Activated naive CD4-positive, alpha-beta T cell treated with Interleukin-2 at 50 U/mL for 16 hours (primary cell): ENCODE data around the gene STUB1.

Experiments
- DNase-seq: peaks from one replicate; pipeline ENCODE4 v3.0.0-alpha.2; 2020

Gene STUB1

DNA sequence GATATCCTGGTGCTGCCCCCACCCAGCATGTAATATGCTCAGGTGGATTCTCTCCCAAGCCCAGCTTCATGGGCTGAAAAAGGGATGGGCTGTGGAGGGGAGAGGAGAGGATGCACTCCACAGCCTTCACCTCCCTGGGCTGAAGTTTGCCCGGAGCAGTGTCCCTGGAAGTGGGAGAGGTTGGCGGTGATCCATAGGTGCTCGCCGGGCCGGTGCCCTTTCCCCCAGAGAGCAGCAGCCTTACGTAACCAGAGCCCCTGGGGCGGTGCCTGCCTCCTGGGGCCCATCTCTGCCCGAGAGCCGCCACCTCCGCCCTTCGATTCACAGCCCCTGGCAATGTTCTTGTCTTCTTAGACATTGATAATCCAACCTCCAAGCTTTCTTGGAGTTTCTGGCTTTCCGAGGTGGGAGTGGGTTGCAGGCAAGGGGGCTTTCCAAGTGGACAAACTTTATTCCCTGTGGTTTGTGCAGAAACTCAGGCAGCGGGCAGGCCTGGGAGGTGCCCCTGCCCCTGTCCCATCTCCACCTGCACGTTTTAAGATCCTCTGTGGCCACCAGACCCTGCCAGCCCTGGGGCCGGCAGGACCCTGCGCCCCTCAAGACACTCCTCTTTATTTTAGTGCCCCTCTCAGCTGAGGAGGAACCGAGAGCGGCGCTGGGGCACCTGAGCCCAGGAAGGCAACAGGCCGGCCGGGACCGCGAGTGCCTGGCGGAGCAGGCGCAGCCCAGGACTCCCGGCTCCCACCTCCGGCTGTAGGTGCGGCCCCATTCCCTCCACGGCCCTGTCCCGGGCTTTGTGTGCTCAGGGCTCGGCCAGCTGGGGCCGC lies 34.1 kb upstream of the STUB1 start:
- DNase-seq = no peak

DNA sequence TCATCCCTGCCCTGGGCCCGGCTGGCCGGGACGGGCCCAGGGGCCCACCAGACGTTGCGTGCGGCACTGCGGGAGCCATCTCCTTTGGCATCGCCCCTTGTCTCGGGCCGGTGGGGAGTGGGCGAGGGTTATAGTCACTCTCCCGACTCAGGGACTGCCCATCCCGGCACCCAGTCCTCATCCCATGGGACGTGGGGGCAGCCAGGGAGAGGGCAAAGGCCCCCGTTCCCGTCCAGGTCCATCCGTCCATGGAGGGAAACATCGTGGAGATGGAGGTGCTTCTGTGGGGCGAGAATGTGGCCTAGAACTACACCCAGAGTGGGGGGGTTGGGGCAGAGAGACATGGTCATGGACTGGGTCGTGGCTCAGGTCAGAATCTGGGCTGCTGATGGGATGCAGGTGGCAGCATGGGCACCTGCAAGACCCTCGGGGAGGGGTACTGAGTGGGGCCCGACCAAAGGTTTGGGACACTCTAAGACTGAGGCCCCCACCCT lies 33.5 kb upstream of the STUB1 start:
- no peak for DNase-seq

DNA sequence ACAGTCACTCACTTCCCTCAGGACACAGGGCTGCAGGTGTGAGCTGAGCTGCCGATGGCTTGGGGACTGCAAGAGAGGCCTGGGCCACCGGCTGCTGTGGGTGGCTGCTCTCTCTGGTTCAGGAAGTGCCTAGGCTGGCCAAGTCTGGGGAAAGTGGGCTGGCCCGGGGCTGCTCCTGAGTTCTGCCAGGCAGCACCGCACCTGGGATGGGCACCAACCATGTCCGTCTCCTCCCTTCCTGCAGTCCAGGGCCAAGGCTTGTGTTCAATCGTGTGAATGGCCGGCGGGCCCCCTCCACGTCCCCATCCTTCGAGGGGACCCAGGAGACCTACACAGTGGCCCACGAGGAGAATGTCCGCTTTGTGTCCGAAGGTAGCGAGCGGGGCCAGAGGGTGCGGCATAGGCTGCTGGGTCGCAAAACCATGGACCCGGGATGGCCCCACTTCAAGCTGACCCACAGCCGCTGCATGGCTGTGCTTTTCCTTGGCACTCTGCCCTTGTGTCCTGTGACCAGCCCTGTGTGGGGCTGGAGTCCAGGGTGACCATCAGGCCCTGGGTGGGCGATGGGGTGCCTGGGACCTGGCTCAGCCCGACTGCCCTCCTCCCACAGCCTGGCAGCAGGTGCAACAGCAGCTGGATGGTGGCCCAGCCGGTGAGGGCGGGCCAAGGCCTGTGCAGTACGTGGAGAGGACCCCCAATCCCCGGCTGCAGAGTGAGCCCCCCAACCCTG lies 32.9 kb upstream of the STUB1 start:
- DNase-seq = no peak

DNA sequence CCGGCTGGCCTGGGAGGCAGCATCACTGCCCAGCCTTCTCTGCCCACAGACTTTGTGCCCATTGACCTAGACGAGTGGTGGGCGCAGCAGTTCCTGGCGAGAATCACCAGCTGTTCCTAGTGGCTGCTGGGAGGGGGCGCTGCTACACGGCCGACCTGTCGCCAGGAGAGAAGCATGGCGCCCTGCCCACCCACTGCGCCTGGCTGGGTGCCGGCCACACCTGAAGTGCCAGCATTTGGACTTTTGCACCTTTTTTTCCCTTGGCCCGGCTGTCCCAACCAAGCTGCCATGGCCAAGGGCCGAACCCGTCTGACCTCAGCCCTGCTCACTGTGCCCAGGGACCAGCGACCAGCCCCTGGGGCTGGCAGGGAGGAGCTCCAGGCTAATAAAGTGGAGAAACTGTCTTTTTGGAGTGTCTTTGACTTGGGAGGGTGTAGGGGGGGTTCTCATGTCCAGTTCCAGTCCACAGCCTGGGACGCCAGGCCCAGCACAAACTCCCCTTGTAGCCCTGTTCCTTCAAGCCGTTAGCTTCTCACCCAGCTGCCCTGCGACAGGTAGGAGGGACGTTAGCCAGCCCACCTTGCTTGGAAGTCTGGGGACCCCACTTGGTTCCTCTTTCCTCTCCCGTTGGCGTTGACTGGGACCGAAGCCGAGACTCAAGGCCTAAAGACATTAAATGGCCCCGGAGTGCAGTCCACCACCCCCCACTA lies 32.0 kb upstream of the STUB1 start:
- peak; percentile 54 for DNase-seq

DNA sequence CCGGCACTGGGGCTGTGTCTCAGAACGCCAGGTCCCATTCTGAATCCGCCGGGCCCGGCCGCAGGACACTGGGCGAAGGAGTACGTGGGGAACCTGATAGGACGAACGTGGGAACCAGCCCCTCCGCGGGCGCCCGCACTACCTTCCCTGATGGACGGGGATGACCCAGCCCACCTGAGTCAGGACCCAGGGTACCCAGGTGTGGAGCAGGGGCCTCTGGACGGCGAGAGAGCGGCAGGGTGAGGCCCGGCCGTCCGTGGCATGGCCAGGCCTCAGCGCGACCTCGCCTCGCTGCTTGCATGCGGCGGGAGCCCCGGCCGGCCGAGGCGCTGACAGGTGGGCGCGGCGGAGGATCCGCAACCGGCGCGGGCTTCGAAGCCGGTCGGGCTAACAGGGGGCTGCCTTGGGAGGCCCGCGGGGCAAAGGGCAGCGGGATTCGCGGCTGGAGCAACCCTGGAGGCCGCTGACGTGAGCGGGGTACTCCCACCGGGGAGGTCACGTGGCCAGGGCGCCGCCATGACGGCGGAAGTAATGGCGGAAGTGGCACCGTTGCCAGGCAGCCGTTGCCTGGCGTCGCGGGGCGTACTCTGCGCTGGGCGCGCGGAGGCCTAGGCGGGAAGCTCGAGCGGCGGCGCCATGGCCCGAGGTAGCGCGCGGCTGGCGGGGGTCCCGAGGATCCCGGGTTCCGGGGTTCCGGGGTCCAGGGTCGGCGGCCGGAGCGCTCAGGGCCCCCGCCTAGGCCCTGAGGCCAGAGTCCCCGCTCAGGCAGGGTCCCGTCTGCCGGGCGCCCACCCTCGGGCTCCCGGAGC lies 31.2 kb upstream of the STUB1 start, which contains the start of gene WDR90:
Gene WDR90 (plus strand): TSS at position 585 of the 809 bp plus-strand sequence. CDS start 52 bp downstream, at position 637.
- peak; percentile 95 for DNase-seq

DNA sequence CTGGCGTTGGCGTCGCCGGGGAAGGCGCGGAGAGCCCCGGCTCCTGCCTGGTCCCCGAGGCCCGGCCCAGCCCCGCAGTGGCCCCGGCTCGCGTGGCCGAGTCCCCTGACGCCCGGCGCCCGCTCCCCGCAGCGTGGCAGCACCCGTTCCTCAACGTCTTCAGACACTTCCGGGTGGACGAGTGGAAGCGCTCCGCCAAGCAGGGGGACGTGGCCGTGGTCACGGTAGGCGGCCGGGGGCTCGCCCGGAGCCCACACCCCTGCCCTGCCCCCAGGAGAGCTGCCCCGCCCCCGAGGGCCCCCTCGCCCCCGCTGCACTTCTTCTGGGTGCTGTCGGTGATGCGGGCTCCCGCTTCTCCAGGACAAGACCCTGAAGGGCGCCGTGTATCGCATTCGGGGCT lies 30.6 kb upstream of the STUB1 start:
- peak; percentile 22 for DNase-seq

DNA sequence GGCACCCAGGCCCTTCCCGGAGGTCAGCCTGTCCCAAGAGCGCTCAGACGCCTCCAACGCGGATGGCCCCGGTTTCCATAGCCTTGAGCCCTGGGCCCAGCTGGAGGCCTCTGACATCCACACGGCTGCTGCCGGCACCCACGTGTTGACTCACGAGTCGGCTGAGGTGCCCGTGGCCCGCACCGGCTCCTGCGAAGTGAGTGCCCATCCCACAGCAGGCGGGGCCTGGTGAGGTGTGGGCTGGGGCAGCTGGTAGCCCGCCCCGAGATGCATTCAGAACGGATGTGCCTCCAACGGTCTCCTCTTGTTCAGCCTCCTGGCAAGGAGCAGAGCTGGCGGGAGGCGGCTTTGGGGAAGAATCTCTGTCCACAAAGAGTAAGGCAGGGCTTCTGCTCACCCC lies 28.4 kb upstream of the STUB1 start:
- no peak for DNase-seq

DNA sequence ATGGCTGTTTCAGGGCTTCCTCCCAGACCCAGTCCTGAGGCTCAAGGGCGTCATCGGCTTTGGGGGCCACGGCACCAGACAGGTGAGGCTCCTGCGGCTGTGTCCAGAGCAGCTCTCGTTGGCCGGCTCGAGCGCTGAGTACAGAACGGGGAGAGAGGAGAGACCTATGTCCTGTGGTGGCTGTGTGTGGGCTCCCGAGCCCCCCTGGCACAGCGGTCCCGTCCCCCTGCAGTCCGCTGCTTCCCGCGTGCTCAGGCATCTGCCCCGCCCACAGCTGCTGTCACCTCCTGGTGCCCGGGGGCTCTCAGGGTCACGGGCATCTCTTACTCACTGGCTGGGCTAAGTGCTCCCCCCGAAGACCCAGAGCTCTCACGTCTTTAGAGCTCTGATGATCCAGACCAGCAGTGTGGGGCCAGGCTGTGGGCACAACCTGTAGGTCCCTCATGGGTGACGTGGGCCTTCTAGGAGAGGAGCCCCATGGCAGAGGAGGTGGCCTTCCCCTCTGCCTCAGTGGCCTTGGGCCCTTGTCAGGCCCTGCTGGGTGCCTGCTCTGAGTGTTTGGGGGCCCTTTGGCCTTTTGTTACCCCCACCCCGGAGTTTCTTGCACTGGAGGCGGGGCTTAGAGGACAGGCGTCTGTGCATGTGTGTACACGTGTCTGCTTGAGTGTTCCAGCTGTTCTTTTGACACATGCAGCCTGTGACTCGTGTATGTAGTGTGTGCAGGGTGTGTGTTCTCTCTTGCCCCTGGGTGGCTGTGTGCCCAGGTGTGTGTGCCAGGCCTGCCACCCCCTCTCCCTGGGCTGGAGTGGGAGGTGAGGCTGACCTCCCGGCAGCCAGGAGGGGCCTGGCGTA lies 27.5 kb upstream of the STUB1 start:
- no peak for DNase-seq

DNA sequence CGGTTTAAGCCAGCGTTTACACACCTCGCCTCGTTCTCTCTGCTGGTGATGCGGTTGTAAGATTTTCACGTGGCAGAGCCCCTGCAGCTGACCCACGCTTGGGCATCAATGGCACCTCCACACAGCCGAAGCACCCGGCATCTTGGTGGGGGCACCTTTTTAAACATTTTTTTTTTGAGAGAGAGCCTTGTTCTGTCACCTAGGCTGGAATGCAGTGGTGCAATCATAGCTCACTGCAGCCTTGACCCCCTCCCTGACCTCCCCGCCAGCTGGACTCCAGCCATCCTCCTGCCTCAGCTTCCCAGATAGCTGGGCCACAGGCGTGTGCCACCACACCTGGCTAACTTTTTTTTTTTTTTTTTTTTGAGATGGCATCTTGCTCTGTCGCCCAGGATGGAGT lies 26.2 kb upstream of the STUB1 start:
- no peak for DNase-seq

DNA sequence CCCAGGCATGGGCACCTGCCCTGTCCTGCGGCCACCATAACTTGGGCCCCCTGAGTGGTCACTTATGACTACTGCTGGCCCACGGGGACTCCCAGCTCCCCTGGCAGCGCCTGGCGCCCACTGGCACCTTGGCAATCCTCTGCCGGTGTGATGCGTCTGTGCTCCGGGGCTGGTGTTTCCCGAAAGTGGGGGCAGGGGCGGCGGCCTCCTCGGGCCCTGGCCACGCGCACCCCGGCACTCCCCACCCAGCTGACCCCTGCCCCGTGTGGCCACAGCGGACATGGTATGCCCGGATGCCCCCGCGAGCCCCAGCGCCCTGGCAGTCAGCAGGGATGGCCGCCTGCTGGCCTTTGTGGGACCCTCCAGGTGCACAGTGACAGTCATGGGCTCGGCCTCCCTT lies 22.7 kb upstream of the STUB1 start:
- no peak for DNase-seq

DNA sequence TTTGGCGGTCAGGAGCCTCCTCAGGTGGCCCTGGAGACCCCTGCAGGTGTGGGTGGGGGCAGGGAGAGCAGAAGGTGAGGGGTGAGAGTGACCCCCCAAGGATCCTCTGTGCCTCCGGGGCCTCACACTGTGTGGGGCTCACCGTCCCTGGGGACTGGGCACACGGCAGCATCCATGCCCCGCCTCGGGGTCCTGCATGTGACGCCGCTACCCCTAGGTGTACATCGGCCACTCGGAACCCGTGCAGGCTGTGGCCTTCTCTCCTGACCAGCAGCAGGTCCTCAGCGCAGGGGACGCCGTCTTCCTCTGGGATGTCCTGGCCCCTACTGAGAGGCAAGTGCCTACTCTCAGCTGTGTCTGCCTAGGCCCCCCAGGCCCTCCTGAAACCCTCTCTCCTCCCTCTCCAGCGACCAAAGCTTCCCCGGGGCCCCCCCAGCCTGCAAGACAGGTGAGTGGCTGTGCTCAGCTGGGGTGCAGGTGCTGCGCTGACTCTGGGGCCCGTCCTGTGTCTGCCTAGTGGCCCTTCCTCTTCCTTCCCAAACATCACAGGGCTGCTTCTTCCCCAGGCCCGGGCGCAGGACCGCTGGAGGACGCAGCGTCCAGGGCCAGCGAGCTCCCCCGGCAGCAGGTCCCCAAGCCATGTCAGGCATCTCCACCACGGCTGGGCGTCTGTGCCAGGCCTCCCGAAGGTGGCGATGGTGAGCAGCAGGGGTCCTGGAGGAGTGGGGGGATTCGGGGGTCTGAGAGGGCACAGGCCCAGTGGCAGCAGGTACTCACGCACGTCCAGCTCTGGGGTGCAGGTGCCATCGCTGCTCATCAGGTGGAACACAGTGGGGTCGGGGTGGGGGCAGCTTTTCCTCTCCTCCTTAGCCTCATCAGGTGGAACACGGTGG lies 21.3 kb upstream of the STUB1 start:
- no peak for DNase-seq

DNA sequence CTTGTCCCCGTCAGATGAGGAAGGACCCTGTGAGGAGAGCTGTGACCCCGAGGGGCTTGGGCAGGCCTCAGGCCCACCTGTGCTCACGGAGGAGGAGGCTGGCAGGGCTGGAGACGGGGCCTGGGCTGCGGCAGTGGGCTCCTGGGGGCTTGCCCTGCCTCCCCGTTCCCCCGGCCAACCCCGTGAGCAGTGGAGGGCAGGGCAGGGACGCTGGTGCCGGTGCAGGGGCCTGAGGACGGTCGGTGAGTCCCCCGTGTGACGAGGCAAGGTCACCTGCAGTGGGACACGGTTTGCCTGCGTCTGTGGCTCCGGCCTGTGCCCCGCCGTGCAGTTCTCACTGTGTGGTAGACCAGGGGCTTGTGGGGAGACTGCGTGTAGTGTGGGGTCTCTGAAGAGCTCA lies 20.6 kb upstream of the STUB1 start:
- no peak for DNase-seq

DNA sequence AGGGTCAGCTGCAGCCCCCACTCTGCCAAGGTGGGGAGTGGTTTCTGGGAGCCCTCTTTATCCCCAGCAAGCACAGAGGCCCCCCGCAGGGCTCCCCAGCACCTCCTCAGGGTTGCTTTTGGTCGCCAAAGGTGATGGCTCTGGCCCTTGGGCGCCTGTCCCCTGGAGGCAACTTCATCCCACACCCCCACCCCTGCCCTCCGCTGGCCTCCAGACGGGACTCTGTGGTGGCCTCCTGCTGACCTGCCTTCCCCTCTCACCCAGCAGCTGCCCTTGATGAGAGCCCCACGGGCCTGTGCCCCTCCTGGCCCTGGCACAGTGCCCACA lies 20.1 kb upstream of the STUB1 start:
- no peak for DNase-seq

DNA sequence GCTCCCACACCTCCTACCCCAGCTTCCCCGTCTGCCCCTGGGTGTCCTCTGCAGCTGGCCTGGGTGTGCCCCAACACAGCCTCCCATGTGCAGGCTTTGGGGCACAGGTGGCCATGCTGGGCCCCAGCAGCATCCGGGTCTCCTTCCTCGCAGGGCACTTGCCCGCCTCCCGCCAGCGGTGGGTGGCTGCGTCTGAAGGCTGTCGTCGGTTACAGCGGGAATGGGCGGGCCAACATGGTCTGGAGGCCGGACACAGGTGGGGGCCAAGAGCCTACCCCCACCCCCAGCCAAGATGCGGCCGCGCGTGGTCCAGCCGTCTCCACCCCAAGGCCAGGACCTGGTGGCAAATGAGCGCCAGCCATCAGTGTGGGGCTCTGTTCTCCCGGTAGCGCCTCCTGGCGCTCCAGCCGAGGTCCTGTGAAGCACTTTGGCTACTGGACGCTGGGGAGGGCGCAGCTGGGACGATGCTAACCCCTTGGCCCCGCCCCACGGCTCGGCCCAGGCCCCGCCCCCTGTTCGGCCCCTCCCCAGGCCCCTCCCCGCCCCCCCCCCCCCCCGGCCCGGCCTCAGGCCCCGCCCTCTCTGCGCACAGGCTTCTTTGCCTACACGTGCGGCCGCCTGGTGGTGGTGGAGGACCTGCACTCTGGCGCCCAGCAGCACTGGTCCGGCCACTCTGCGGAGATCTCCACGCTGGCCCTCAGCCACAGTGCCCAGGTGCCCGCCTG lies 19.6 kb upstream of the STUB1 start:
- peak; percentile 66 for DNase-seq

DNA sequence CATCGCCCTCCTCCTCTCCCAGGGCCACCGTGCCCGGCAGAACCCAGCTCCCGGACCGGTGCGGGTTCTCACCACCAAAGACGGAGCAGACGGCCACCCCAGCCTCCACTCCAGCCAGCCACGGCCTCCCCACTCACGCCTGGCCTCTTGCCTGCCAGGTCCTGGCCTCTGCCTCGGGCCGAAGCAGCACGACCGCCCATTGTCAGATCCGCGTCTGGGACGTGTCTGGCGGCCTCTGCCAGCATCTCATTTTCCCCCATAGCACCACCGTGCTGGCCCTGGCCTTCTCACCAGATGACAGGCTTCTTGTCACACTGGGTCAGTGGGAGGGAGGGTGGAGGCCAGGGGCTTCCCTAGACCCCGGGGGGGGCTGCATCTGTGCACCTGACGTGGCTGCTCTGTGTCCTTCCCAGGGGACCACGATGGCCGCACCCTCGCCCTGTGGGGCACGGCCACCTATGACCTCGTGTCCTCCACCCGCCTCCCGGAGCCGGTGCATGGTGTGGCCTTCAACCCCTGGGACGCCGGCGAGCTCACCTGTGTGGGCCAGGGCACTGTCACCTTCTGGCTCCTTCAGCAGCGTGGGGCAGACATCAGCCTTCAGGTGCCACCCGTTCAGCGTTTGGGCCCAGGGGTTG lies 18.9 kb upstream of the STUB1 start:
- DNase-seq = no peak

DNA sequence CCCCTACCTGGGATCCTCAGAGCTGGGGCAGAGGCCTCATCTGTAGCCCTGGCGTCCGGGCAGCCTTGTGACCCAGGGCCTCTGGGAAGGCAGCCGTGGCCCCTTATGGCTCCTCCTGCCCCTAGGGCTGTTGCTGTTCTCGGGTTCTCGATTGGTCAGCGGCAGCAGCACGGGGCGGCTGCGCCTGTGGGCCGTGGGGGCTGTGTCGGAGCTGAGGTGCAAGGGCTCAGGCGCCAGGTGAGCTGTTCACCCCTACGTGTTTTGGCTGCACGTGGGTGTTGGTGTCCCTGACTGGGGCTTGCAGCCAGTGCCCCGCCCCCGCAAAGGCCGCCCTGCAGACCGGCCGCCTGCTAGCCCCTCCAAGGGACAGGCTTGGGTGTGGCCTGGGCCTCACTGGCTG lies 18.1 kb upstream of the STUB1 start:
- DNase-seq = no peak

DNA sequence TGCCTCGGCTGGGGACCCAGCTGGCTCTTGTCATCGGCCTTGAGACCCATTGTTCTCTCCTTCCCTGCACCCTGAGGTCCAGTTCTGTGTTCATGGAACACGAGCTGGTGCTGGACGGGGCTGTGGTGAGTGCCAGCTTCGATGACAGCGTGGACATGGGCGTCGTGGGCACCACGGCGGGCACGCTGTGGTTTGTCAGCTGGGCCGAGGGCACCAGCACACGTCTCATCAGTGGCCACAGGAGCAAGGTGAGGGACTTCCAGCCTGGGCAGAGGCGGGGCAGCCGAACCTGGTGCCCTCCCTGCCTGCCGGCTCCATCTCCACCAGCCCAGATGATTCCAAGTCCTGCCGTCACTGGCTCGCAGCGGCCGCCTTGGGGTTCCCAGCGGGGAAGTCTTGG lies 17.6 kb upstream of the STUB1 start:
- DNase-seq = no peak

DNA sequence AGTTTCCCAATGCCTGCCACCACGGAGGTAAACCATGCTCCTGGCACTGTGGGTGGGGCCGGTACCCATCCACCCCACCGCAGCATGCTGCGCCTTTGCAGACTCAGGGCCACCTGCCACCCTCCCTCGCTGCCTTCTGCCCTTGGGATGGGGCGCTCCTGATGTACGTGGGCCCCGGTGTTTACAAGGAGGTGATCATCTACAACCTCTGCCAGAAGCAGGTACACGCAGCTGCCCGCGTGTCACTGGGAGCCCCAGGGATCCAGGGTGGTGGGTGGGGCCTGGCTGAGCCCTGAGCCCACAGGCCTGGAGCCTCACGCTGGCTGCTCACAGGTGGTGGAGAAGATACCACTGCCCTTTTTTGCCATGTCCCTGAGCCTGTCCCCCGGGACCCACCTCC lies 13.6 kb upstream of the STUB1 start:
- DNase-seq = no peak

DNA sequence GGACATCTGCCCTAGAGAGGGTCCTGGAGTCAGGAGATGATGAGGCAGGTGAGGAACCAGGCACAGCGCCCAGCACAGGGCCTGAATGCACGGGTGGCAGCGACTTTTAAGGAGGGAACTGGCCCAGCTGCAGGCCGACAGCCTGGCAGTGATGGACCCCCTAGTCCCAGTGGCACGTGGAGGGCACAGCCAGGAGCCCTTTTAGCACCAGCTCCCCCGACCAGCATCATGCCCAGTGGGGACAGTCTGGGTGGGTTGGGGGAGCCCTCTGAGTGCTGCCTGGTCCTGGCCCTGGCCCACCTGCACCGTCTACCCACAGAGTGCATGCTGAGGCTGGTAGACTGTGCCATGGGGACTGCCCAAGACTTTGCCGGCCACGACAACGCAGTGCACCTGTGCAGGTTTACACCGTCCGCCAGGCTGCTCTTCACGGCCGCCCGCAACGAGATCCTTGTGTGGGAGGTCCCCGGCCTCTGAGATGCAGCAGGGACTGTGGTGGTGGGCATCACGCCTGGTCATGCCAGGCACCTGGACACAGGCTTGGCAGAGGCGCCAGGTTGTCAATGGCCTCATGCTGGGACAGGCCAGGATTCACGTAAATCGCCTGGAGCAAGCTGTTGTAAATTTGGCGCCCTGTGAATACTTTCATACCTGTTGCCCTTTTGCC lies 13.0 kb upstream of the STUB1 start:
- DNase-seq = no peak
